AG04449 (cell line): Measurements from ENCODE around the gene PKP4.

Source experiments
- CTCF ChIA-PET: fragments of 350-600 bp; formaldehyde crosslinking; extraction: SDS; loops from one replicate; lab custom pipeline; 2021; ENCODE audit warnings: antibody characterized with exemption; lab: Yijun Ruan, JAX
- POLR2A ChIA-PET: fragments of 400-600, 350-600 bp; formaldehyde crosslinking; extraction: SDS; loops from one replicate; lab custom pipeline; 2020; ENCODE audit warnings: antibody characterized with exemption, inconsistent platforms; lab: Yijun Ruan, JAX
- DNase-seq: peaks from one replicate; pipeline ENCODE4 v3.0.0-alpha.2; 2010; ENCODE audit warnings: low read depth, low spot score
- H3K4me3 ChIP-seq: 2 replicates; pipeline ENCODE4 v1.5.1; 2011; ENCODE audit warnings: low read depth, mild to moderate bottlenecking, control low read depth, low read length
- CTCF ChIP-seq: IDR thresholded peaks from one replicate; pipeline ENCODE4 v1.5.1; 2011; ENCODE audit warnings: mild to moderate bottlenecking, moderate library complexity, low read length, control low read depth, inconsistent platforms; ENCODE audit not compliant: insufficient read depth; ENCODE audit errors: missing control alignments

The PKP4 gene

DNA sequence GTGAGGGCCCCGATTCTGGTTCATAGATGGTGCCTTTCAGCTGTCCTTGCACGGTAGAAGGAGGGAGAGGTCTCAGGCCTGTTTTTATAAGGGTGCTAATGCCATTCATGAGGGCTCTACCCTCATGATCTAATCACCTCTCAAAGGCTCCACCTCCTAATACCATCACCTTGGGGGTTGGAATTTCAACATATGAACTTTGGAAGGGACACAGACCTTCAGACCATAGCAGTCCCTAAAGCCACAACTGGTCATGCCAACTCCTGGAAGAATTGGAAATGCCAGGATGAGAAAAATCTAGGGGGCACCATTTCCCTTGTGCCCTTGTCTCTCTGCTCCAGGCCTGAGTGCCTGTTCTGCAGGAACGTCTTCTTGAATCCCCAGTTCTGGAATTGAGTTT is 213.5 kb downstream of the PKP4 start:
- DNase-seq, result no peak
- POLR2A ChIA-PET, result no interaction called here
- no peak for TF ChIP-seq CTCF
- CTCF ChIA-PET, result no interaction called here
- no peak overlapping the region for H3K4me3 ChIP-seq

DNA sequence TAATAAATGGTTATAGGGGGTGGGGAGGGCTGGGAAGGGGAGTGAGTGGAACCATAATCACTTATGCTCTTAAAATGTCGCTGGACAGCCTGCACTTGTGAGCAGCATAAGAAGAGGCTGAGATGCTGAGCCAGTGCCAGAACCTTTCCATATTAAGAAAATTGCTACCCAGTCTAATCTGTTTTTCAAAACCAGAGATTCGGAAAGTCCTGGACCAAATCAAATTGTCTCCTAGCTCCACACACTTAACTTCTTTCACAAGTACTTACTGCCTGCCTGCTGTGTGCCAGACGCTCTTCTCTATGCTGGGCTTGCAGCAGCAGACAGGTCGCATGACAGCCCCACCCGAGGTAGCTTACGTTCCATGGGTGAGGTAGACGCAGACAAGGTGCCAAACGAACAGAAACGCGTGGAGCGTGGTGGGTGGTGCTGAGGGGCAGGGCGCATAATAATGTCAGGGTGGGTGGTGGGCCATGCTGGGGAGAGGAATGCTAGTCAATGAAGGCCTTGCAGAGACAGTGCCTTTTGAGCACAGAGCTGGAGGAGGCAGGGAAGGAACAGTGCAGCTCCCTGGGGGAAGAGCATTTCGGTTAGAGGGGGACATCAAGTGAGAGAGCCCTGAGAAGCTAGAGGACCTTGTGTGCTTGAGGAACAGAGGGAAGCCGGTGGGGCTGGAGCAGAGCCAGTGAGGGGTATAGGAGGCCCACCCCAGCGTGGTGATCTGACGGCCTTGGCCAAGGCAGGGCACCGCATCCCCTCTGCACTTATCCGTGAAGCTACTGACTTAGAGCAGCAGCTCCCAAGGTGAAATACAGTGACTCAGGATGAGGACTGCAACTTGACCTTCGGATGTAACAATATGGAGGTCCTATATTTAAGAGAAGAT is 214.9 kb downstream of the PKP4 start:
- ChIA-PET CTCF (interaction anchor here (0.7 kb wide), 1 partner anchor 12 kb away, joined by 3 read pairs; no protein-coding TSS in a partner anchor), POLR2A (no interaction called here)
- no peak overlapping the region for H3K4me3 ChIP-seq
- TF ChIP-seq CTCF, result no peak
- no peak for DNase-seq

DNA sequence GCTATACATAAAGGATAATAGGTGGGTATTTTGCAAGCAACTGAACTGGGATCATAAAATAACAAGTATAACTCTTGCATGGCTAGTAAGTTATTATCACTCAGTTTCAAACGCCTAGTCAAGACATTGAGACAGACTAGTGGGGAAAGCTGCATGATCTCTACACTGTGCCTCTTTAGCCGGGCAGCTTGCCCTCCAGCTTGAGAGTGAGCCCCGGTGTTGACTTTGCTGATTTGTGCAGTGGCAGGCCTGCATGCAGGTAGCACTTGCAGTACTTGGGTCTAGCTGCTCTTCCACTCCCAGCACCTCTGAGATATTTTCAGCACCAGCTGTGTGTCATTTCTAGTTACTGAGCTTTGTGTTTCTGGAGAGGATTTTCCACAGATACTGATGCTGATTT is 219.5 kb downstream of the PKP4 start:
- ChIA-PET CTCF (interaction anchor here (0.7 kb wide), 1 partner anchor 11 kb away, joined by 3 read pairs; no protein-coding TSS in a partner anchor), POLR2A (no interaction called here)
- DNase-seq, result no peak

GRCh38 chr2:158676696-158677095 is 219.9 kb downstream of the PKP4 start:
- ChIA-PET CTCF (interaction anchor here (0.7 to 0.8 kb wide), 2 partner anchors 9 to 12 kb away, joined by 3 read pairs; no protein-coding TSS in a partner anchor), POLR2A (no interaction called here)
- no peak overlapping the region for H3K4me3 ChIP-seq
- no peak for DNase-seq
- no peak for TF ChIP-seq CTCF

More for the DNA sequence above, 219.5 kb downstream of the PKP4 start:
- no peak overlapping the region for H3K4me3 ChIP-seq
- TF ChIP-seq CTCF, result no peak

DNA sequence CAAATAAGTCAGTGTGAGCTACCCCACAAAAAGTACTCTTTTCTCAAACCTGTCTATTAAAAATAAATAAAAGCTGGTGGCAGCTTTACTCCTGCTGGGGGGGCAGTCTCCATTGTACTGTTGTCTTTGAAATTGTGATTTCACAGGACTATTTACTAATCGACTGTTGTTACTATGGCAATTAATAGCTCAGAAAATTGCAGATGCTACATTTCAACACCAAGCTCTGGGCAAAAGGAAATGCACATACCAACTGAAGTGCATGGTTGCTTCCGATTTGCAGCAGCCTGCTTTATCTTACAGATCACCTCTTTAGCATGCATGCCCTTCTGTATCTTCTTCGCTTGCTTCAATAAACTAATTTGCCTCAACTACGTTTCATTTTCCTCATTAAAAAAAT is 220.8 kb downstream of the PKP4 start:
- no peak overlapping the region for H3K4me3 ChIP-seq
- TF ChIP-seq CTCF, result no peak
- ChIA-PET CTCF (interaction anchor here (0.8 kb wide), 1 partner anchor 8 kb away, joined by 3 read pairs; no protein-coding TSS in a partner anchor), POLR2A (no interaction called here)
- DNase-seq, result no peak

DNA sequence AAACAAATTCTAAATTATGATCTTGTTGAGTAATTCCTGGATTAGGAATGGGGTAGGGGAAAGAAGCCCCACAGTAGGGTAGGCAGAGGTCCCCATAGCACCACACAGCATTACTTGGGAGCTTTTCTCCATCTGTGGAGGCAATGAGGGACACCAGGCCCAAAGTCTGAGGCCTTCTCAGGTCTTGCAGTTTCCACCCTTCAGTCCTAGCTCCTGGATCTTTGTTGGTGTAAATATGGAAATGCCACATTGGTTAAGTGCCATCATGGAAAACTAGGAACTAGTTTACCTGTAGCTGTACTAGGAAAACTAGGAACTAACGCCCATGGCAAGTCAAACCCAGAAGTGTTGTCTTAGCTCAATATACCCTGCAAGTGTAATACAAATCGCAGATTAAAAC is 225.1 kb downstream of the PKP4 start:
- ChIA-PET POLR2A (no interaction called here), CTCF (no interaction called here)
- DNase-seq, result no peak
- TF ChIP-seq CTCF, result no peak
- H3K4me3 ChIP-seq, result no peak overlapping the region
